ENCODE results near the gene PPP2R2C. TPM values are rescaled to one million over a fixed set of nuclear protein-coding genes. Genes with fewer than 3 reads are reported as not detected.

The PPP2R2C gene
- total and polyA plus RNA-seq, 10 of the 15 experiments (the other 5 are each of a cell fraction or from before 2014, with no cell fraction given): 0.13 to 0.15 TPM; not detected in 8

GRCh38 chr4:6391186-6391851 is 81.1 kb downstream of the PPP2R2C start:
- no peak for TF ChIP-seq BCL11A (IDR thresholded peaks at IDR 0.05; ENCODE audit: low read depth, low read length)
- no peak for TF ChIP-seq E2F8 (IDR thresholded peaks at IDR 0.05; ENCODE audit: low read depth, partially characterized antibody)
- no peak for TF ChIP-seq NFIC (IDR thresholded peaks at IDR 0.05; ENCODE audit: low read depth, low read length)
- no peak for TF ChIP-seq MEF2B (IDR thresholded peaks at IDR 0.05; ENCODE audit: partially characterized antibody, poor library complexity, severe bottlenecking)
- TF ChIP-seq BMI1 (IDR thresholded peaks at IDR 0.05; ENCODE audit: borderline replicate concordance): no peak
- TF ChIP-seq POLR2AphosphoS5 (IDR thresholded peaks at IDR 0.05; ENCODE audit: low read length): no peak
- no peak for TF ChIP-seq ZBED1 (IDR thresholded peaks at IDR 0.05; ENCODE audit: borderline replicate concordance)
- no peak for TF ChIP-seq ATF7 (IDR thresholded peaks at IDR 0.05; ENCODE audit: low read depth)
- TF ChIP-seq NR2C2 (IDR thresholded peaks at IDR 0.05; ENCODE audit: borderline replicate concordance, control insufficient read depth, insufficient read length, low read depth): no peak
- TF ChIP-seq, protein P1, sequence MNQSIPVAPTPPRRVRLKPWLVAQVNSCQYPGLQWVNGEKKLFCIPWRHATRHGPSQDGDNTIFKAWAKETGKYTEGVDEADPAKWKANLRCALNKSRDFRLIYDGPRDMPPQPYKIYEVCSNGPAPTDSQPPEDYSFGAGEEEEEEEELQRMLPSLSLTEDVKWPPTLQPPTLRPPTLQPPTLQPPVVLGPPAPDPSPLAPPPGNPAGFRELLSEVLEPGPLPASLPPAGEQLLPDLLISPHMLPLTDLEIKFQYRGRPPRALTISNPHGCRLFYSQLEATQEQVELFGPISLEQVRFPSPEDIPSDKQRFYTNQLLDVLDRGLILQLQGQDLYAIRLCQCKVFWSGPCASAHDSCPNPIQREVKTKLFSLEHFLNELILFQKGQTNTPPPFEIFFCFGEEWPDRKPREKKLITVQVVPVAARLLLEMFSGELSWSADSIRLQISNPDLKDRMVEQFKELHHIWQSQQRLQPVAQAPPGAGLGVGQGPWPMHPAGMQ (IDR thresholded peaks at IDR 0.05; ENCODE audit: borderline replicate concordance): no peak
- no peak for TF ChIP-seq BHLHE40 (IDR thresholded peaks at IDR 0.05; ENCODE audit: borderline replicate concordance in 1 of 2, low read depth in 2 of 2, low read length in 1 of 2)
- no peak for DNase-seq (ENCODE audit: low read depth, low spot score)
- no peak overlapping the region for H3K27ac ChIP-seq (ENCODE audit: control insufficient read depth, insufficient read depth)
- no peaks in the 10 kb centered on the region for H3K79me2 ChIP-seq (ENCODE audit: control insufficient read depth, insufficient read depth, low read length)
- H3K9me3 ChIP-seq (replicated peaks; ENCODE audit: control insufficient read depth, insufficient read depth, low read length): no peaks in the 10 kb centered on the region
- in situ Hi-C loops (cut with MboI): no loop called here
- H3K27me3 ChIP-seq (replicated peaks in 1 of 2; ENCODE audit: control insufficient read depth in 2 of 2, insufficient read depth in 2 of 2, low read length in 1 of 2): peaks cover 0 to 3% of the 10 kb centered on the region in 2 experiments; a peak in 3 of 4 replicates
- H3K4me3 ChIP-seq: no peak overlapping the region
- H3K4me2 ChIP-seq (ENCODE audit: control insufficient read depth, insufficient read depth): no peak overlapping the region
- no peak overlapping the region for H2AFZ ChIP-seq (ENCODE audit: control insufficient read depth, low read depth, low read length)
- ChIA-PET CTCF (no interaction called here), RAD21 (ENCODE audit: unreplicated experiment) (no interaction called here), SMC1A (ENCODE audit: uncharacterized antibody, unreplicated experiment) (no interaction called here), POLR2A (no interaction called here)
- H3K9ac ChIP-seq (ENCODE audit: control insufficient read depth, insufficient read depth, low read length): no peak overlapping the region
- FAIRE-seq: no peak
- H3K36me3 ChIP-seq (ENCODE audit: control insufficient read depth in 2 of 2, insufficient read depth in 2 of 2, low read length in 1 of 2): no peaks in the 10 kb centered on the region
- 15% methylated on average over 15 of the region's 15 CpGs for WGBS (ENCODE audit: insufficient coverage, insufficient replicate concordance, low lambda C conversion rate, missing lambda C conversion rate)
- H4K20me1 ChIP-seq (ENCODE audit: control insufficient read depth, insufficient read depth): no peaks in the 10 kb centered on the region; the same call in 1 of the 2 replicates
- H3K4me1 ChIP-seq (ENCODE audit: control insufficient read depth, insufficient read depth, low read length): no peaks in the 10 kb centered on the region
- no TSS peak for BruUV-seq (replicated peaks)
- no peak for ATAC-seq
- intact Hi-C loops (cut with micrococcal nuclease; ENCODE audit: unreplicated experiment): no loop called here

All from GM12878 (cell line).